Neural progenitor cell (in vitro differentiated cells): ENCODE data around the gene HTR3C. TPM values are rescaled to one million over a fixed set of nuclear protein-coding genes. Genes with fewer than 3 reads are reported as not detected.

ENCODE experiments used
- DNase-seq: peaks from one replicate; pipeline ENCODE4 v3.0.0-alpha.2; 2016; ENCODE audit warnings: low spot score
- H2AFZ ChIP-seq: fragments of 200-600 bp; sonication (generic); replicated peaks from 2 replicates; pipeline ENCODE4 v1.6.1; 2016; ENCODE audit warnings: antibody characterized with exemption
- H3F3A ChIP-seq: fragments of 200-600 bp; sonication (generic); 2 replicates; pipeline ENCODE4 v1.6.1; 2016; ENCODE audit warnings: antibody characterized with exemption, low read depth
- H3K27ac ChIP-seq: fragments of 200-600 bp; sonication (generic); 2 replicates; pipeline ENCODE4 v1.5.1; 2016; ENCODE audit warnings: mild to moderate bottlenecking
- H3K27me3 ChIP-seq: fragments of 200-600 bp; sonication (generic); 2 replicates; pipeline ENCODE4 v1.6.1; 2016; ENCODE audit warnings: mild to moderate bottlenecking, moderate library complexity
- H3K36me3 ChIP-seq: fragments of 200-600 bp; sonication (generic); 2 replicates; pipeline ENCODE4 v1.5.1; 2016
- H3K4me1 ChIP-seq: fragments of 200-600 bp; sonication (generic); 2 replicates; pipeline ENCODE4 v1.6.1; 2016; ENCODE audit warnings: mixed run types
- H3K4me2 ChIP-seq: fragments of 200-600 bp; sonication (generic); 2 replicates; pipeline ENCODE4 v1.6.1; 2016
- H3K4me3 ChIP-seq: fragments of 200-600 bp; sonication (generic); 2 replicates; pipeline ENCODE4 v1.5.1; 2016
- H3K79me2 ChIP-seq: fragments of 200-600 bp; sonication (generic); 2 replicates; pipeline ENCODE4 v1.6.1; 2016; ENCODE audit warnings: low read depth
- H3K9ac ChIP-seq: fragments of 200-600 bp; sonication (generic); 2 replicates; pipeline ENCODE4 v1.6.1; 2016
- H3K9me3 ChIP-seq: fragments of 200-600 bp; sonication (generic); 2 replicates; pipeline ENCODE4 v1.5.1; 2016; ENCODE audit warnings: low read depth
- H4K20me1 ChIP-seq: fragments of 200-600 bp; sonication (generic); 2 replicates; pipeline ENCODE4 v1.6.1; 2016; ENCODE audit warnings: low read depth
- H3K27ac Mint-ChIP-seq: 3 replicates; pipeline ENCODE4 v1.8.0; 2021; ENCODE audit warnings: mixed read lengths
- H3K27me3 Mint-ChIP-seq: 2 replicates; pipeline ENCODE4 v1.8.0; 2022; ENCODE audit warnings: low read depth, mild to moderate bottlenecking, inconsistent platforms, moderate library complexity, mixed read lengths; ENCODE audit not compliant: insufficient read depth
- H3K36me3 Mint-ChIP-seq: 3 replicates; pipeline ENCODE4 v1.8.0; 2021; ENCODE audit warnings: mixed read lengths
- H3K4me1 Mint-ChIP-seq: 3 replicates; pipeline ENCODE4 v1.8.0; 2021; ENCODE audit warnings: mixed read lengths
- H3K4me3 Mint-ChIP-seq: 3 replicates; pipeline ENCODE4 v1.8.0; 2021; ENCODE audit warnings: mild to moderate bottlenecking, moderate library complexity, mixed read lengths
- H3K9me3 Mint-ChIP-seq: 3 replicates; pipeline ENCODE4 v1.8.0; 2020; ENCODE audit warnings: mixed read lengths
- EZH2 ChIP-seq: fragments of 200-600 bp; sonication (generic); IDR thresholded peaks from 2 replicates; pipeline ENCODE4 v1.6.1; 2017; ENCODE audit warnings: antibody characterized with exemption, mild to moderate bottlenecking, moderate library complexity
- EZH2phosphoT487 ChIP-seq: fragments of 200-600 bp; sonication (generic); IDR thresholded peaks from 2 replicates; pipeline ENCODE4 v1.6.1; 2017; ENCODE audit warnings: antibody characterized with exemption
- total RNA-seq: library from RNA; depleted of rRNA; stranded (reverse); fragments of >200 nt; gene quantifications from 2 replicates; pipeline ENCODE4 v1.2.3, GENCODE V29; 2015; ENCODE audit warnings: low replicate concordance
- TF ChIP-seq, protein P1 (sequence below): fragments of 200-600 bp; sonication (generic); IDR thresholded peaks from 2 replicates; pipeline ENCODE4 v1.5.1; 2017; ENCODE audit warnings: antibody characterized with exemption, mild to moderate bottlenecking

HTR3C gene
- total RNA-seq, 1 donor from 2014 or later = not detected

DNA sequence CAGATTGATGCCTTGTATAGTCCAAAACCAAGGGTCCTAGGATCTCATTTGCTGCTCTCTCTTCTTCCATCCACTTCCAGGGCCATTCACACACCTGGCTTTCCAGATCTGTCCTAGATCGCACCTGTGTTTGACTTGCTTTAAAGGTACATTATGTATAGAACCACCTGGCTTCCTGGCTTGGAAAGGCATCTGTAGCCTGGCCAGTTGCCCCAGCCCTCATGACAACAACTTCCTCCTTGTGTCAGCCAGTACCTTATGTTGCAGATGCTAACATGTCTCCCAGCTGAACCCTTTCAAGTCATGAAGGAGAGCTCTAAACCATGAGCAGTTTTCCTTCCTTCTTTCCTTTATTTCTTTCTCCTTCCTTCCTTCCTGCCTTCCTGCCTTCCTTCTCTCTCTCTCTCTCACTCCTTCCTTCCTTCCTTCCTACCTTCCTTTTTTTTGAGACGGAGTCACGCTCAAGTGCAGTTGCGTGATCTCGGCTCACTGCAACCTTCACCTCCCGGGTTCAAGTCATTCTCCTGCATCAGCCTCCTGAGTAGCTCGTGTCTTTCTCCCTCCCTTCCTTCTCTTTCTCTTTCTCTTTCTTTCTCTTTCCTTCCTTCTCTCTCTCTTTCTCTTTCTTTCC, 2.5 kb upstream of the HTR3C start:
- Histone ChIP-seq H3K9ac (no peak overlapping the region), H3K79me2 (no peaks in the 10 kb centered on the region), H2AFZ (no peak overlapping the region), H3K9me3 (no peaks in the 10 kb centered on the region), H3K4me1 (no peaks in the 10 kb centered on the region), H3K36me3 (no peaks in the 10 kb centered on the region), H3K27ac (no peak overlapping the region), H3F3A (no peaks in the 10 kb centered on the region), H3K4me3 (no peak overlapping the region), H4K20me1 (no peaks in the 10 kb centered on the region), H3K27me3 (no peaks in the 10 kb centered on the region), H3K4me2 (no peak overlapping the region)
- H3K9me3 Mint-ChIP-seq = no peaks in the 10 kb centered on the region
- TF ChIP-seq EZH2 = no peak
- no peak for TF ChIP-seq EZH2phosphoT487
- TF ChIP-seq, protein P1, sequence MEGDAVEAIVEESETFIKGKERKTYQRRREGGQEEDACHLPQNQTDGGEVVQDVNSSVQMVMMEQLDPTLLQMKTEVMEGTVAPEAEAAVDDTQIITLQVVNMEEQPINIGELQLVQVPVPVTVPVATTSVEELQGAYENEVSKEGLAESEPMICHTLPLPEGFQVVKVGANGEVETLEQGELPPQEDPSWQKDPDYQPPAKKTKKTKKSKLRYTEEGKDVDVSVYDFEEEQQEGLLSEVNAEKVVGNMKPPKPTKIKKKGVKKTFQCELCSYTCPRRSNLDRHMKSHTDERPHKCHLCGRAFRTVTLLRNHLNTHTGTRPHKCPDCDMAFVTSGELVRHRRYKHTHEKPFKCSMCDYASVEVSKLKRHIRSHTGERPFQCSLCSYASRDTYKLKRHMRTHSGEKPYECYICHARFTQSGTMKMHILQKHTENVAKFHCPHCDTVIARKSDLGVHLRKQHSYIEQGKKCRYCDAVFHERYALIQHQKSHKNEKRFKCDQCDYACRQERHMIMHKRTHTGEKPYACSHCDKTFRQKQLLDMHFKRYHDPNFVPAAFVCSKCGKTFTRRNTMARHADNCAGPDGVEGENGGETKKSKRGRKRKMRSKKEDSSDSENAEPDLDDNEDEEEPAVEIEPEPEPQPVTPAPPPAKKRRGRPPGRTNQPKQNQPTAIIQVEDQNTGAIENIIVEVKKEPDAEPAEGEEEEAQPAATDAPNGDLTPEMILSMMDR = no peak
- no peak overlapping the region for H3K27ac Mint-ChIP-seq
- H3K4me1 Mint-ChIP-seq = no peaks in the 10 kb centered on the region
- DNase-seq = no peak
- peaks cover 6% of the 10 kb centered on the region for H3K27me3 Mint-ChIP-seq
- no peak overlapping the region for H3K4me3 Mint-ChIP-seq
- no peaks in the 10 kb centered on the region for H3K36me3 Mint-ChIP-seq

DNA sequence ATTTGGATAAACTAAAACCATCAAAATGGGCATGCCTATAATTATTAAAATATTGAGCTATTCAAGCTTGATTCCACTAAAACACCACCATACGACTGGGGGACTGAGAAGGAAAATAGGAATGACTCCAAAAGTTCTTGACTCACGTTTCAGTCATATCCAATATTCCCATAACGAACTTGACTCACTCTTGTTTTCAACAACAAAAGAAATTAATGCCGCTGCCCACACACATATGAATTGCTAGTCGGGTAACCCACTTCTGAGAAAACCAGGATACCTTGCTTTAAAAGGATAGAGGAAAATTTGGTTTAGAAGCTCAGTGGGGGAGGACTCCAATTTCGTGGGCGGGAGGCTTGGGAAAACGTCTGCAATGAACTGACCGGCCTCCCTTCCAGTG, 5.2 kb downstream of the HTR3C start:
- no peak overlapping the region for H2AFZ ChIP-seq
- no peaks in the 10 kb centered on the region for H3F3A ChIP-seq
- no peaks in the 10 kb centered on the region for H3K79me2 ChIP-seq
- H3K4me1 Mint-ChIP-seq = peaks cover 11% of the 10 kb centered on the region
- H3K4me2 ChIP-seq = no peak overlapping the region
- no peaks in the 10 kb centered on the region for H3K9me3 ChIP-seq
- no peak overlapping the region for H3K9ac ChIP-seq
- no peaks in the 10 kb centered on the region for H3K27me3 Mint-ChIP-seq
- no peaks in the 10 kb centered on the region for H3K36me3 ChIP-seq
- no peak overlapping the region for H3K4me3 ChIP-seq
- no peaks in the 10 kb centered on the region for H3K27me3 ChIP-seq
- H4K20me1 ChIP-seq = no peaks in the 10 kb centered on the region
- no peaks in the 10 kb centered on the region for H3K4me1 ChIP-seq
- no peak overlapping the region for H3K27ac Mint-ChIP-seq
- no peaks in the 10 kb centered on the region for H3K36me3 Mint-ChIP-seq
- DNase-seq = no peak
- H3K4me3 Mint-ChIP-seq = no peak overlapping the region
- TF ChIP-seq, protein P1 = no peak
- no peaks in the 10 kb centered on the region for H3K9me3 Mint-ChIP-seq
- no peak overlapping the region for H3K27ac ChIP-seq

DNA sequence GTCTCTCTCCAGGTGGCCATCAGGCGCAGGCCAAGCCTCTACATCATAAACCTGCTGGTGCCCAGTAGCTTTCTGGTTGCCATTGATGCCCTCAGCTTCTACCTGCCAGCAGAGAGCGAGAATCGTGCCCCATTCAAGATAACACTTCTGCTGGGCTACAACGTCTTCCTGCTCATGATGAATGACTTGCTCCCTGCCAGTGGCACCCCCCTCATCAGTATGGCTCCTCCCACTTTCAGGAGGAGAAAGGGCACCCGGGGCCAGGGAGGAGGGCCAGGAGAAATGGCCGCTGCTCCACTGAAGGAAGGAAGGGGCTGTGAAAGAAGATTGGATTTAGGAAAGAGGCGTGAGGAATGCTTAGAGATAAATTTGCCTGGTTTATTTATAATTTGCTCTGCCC, 6.6 kb downstream of the HTR3C start:
- peaks cover 11% of the 10 kb centered on the region for H3K4me1 Mint-ChIP-seq
- no peaks in the 10 kb centered on the region for H3K79me2 ChIP-seq
- H2AFZ ChIP-seq = peak overlapping the region; percentile 48

More for the DNA sequence above, 6.6 kb downstream of the HTR3C start:
- Histone ChIP-seq H3K9me3 (no peaks in the 10 kb centered on the region), H3K27me3 (no peaks in the 10 kb centered on the region), H3K36me3 (no peaks in the 10 kb centered on the region), H3K9ac (no peak overlapping the region), H3K4me2 (no peak overlapping the region), H3K4me3 (no peak overlapping the region), H3K4me1 (no peaks in the 10 kb centered on the region), H4K20me1 (no peaks in the 10 kb centered on the region), H3F3A (no peaks in the 10 kb centered on the region), H3K27ac (no peak overlapping the region)
- TF ChIP-seq, protein P1 = no peak
- TF ChIP-seq EZH2phosphoT487 (no peak), EZH2 (no peak)
- DNase-seq = no peak
- no peaks in the 10 kb centered on the region for H3K27me3 Mint-ChIP-seq
- H3K9me3 Mint-ChIP-seq = no peaks in the 10 kb centered on the region
- no peak overlapping the region for H3K27ac Mint-ChIP-seq
- no peak overlapping the region for H3K4me3 Mint-ChIP-seq
- no peaks in the 10 kb centered on the region for H3K36me3 Mint-ChIP-seq
